ENCODE data around the gene GSTK1. TPM values are rescaled to one million over a fixed set of nuclear protein-coding genes. Genes with fewer than 3 reads are reported as not detected.

Gene GSTK1
- total RNA-seq, 1 experiment from 2014 or later, result 239 TPM

GRCh38 chr7:143290293-143290692 is 27.1 kb downstream of the GSTK1 start:
- TF ChIP-seq EZH2 (IDR thresholded peaks at IDR 0.05; ENCODE audit: low read depth), result no peak
- TF ChIP-seq CTCF (conservative IDR thresholded peaks at IDR 0.05), result no peak
- Histone ChIP-seq H3K79me2 (ENCODE audit: low read depth) (peaks cover 70% of the 10 kb centered on the region), H3K27ac (no peak overlapping the region), H3K9me2 (ENCODE audit: insufficient read depth) (no peaks in the 10 kb centered on the region), H3K4me3 (peak overlapping the region; percentile 70; the same call in 1 of the 2 replicates), H2AFZ (no peak overlapping the region), H3F3A (ENCODE audit: insufficient read depth, low read depth) (peaks cover 24% of the 10 kb centered on the region), H3K9me3 (ENCODE audit: insufficient read depth, low read depth) (no peaks in the 10 kb centered on the region; the same call in 1 of the 2 replicates), H3K27me3 (ENCODE audit: insufficient read depth, low read depth) (no peaks in the 10 kb centered on the region), H4K20me1 (ENCODE audit: insufficient read depth) (no peaks in the 10 kb centered on the region), H3K4me1 (replicated peaks; ENCODE audit: insufficient read depth) (peaks cover 45% of the 10 kb centered on the region), H3K4me2 (peak overlapping the region; percentile 91), H3K36me3 (ENCODE audit: low read depth) (peaks cover 55% of the 10 kb centered on the region)
- no TSS peak for BruUV-seq (replicated peaks)
- POLR2A ChIA-PET (ENCODE audit: unreplicated experiment), result interaction anchor here (0.7 kb wide), 1 partner anchor 18 kb away, joined by 35 read pairs; no protein-coding TSS in a partner anchor
- intact Hi-C loops (cut with micrococcal nuclease; ENCODE audit: unreplicated experiment), result no loop called here
- DNase-seq, result no peak
- CTCF ChIA-PET, result no interaction called here

- no peak for DNase-seq
- H3K9me2 ChIP-seq (ENCODE audit: insufficient read depth), result no peaks in the 10 kb centered on the region
- POLR2A ChIA-PET (ENCODE audit: unreplicated experiment), result interaction anchor here (0.6 to 0.7 kb wide), 2 partner anchors 52 to 736 kb away, joined by 3 read pairs; no protein-coding TSS in a partner anchor
- TF ChIP-seq EZH2 (IDR thresholded peaks at IDR 0.05; ENCODE audit: low read depth), result no peak
- no peak for TF ChIP-seq CTCF (conservative IDR thresholded peaks at IDR 0.05)
- H3F3A ChIP-seq (ENCODE audit: insufficient read depth, low read depth), result peaks cover 4% of the 10 kb centered on the region; the same call in 1 of the 2 replicates
- no peak overlapping the region for H2AFZ ChIP-seq
- peaks cover 48% of the 10 kb centered on the region for H3K79me2 ChIP-seq (ENCODE audit: low read depth)
- no TSS peak for BruUV-seq (replicated peaks)
- H3K27ac ChIP-seq, result no peak overlapping the region
- peaks cover 22% of the 10 kb centered on the region for H3K4me1 ChIP-seq (replicated peaks; ENCODE audit: insufficient read depth)
- H3K9me3 ChIP-seq (ENCODE audit: insufficient read depth, low read depth), result no peaks in the 10 kb centered on the region
- no peaks in the 10 kb centered on the region for H3K27me3 ChIP-seq (ENCODE audit: insufficient read depth, low read depth)
- H4K20me1 ChIP-seq (ENCODE audit: insufficient read depth), result no peaks in the 10 kb centered on the region
- CTCF ChIA-PET, result interaction anchor here (2.0 kb wide), 1 partner anchor 52 kb away, joined by 8 read pairs; no protein-coding TSS in a partner anchor
- H3K36me3 ChIP-seq (ENCODE audit: low read depth), result peaks cover 53% of the 10 kb centered on the region
- H3K4me2 ChIP-seq, result no peak overlapping the region
- intact Hi-C loops (cut with micrococcal nuclease; ENCODE audit: unreplicated experiment), result no loop called here
- H3K4me3 ChIP-seq, result no peak overlapping the region
These were observed 29.6 kb downstream of the GSTK1 start for GRCh38 chr7:143292876-143293275.

- peak in 1 of 2 experiments; percentile 49 for DNase-seq
- Histone ChIP-seq H3F3A (ENCODE audit: insufficient read depth, low read depth) (peaks cover 12% of the 10 kb centered on the region; the same call in 1 of the 2 replicates), H3K4me2 (no peak overlapping the region), H3K27me3 (ENCODE audit: insufficient read depth, low read depth) (no peaks in the 10 kb centered on the region), H3K36me3 (ENCODE audit: low read depth) (peaks cover 71% of the 10 kb centered on the region), H3K79me2 (ENCODE audit: low read depth) (peaks cover 22% of the 10 kb centered on the region), H3K4me3 (no peak overlapping the region), H3K27ac (no peak overlapping the region), H2AFZ (no peak overlapping the region), H4K20me1 (ENCODE audit: insufficient read depth) (no peaks in the 10 kb centered on the region), H3K4me1 (replicated peaks; ENCODE audit: insufficient read depth) (peaks cover 5% of the 10 kb centered on the region), H3K9me2 (ENCODE audit: insufficient read depth) (no peaks in the 10 kb centered on the region), H3K9me3 (ENCODE audit: insufficient read depth, low read depth) (no peaks in the 10 kb centered on the region)
- CTCF ChIA-PET, result interaction anchor here (0.5 to 1.0 kb wide), 3 partner anchors 45 to 113 kb away, joined by 4 to 5 read pairs (median 4); partner anchors contain the start of gene EPHA1
- BruUV-seq (replicated peaks), result no TSS peak
- POLR2A ChIA-PET (ENCODE audit: unreplicated experiment), result interaction anchor here (0.6 to 1.0 kb wide), 5 partner anchors 48 to 100 kb away, joined by 4 to 16 read pairs (median 4); no protein-coding TSS in a partner anchor
- intact Hi-C loops (cut with micrococcal nuclease; ENCODE audit: unreplicated experiment), result no loop called here
- TF ChIP-seq EZH2 (IDR thresholded peaks at IDR 0.05; ENCODE audit: low read depth), result no peak
- TF ChIP-seq CTCF (conservative IDR thresholded peaks at IDR 0.05), result no peak
These were observed 32.6 kb downstream of the GSTK1 start for GRCh38 chr7:143295870-143296269.

Data from PC-9 (cell line).